ENCODE data around the gene CTNS.

DNA sequence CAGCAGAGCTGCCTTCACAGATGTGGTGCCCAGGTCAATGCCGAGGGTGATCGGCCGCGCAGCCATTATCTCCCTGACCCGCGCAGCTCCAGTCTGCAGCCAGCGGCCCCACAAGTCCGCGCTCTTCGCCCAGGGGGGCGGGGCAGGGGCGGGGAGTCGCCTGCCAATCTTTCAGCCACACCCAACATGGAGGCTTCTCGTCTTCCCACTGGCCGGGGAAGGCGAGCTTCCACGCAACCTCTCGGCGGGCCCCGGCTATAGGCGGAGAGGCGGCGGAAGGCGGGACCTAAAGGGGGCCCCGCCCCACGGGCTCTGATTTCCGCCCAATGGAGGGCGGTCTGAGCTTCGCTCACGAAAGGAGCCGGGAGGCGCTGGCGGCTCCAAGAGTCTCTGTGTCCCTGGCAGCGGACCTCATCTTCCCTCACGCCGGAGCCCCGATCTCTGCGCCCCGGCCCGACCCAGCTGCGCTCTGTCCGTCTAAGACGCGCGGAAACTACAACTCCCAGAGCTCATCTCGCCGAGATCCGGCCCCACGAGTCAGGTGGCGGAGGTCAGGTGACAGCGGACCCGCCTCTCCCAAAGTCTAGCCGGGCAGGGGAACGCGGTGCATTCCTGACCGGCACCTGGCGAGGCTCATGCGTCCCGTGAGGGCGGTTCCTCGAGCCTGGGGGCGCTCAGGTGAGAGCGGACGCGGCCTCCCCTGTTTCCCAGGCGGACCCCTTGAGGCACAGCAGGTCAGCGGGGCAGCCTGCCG, at the start of gene CTNS, which contains the start of gene SHPK:
- TF ChIP-seq, protein P1, sequence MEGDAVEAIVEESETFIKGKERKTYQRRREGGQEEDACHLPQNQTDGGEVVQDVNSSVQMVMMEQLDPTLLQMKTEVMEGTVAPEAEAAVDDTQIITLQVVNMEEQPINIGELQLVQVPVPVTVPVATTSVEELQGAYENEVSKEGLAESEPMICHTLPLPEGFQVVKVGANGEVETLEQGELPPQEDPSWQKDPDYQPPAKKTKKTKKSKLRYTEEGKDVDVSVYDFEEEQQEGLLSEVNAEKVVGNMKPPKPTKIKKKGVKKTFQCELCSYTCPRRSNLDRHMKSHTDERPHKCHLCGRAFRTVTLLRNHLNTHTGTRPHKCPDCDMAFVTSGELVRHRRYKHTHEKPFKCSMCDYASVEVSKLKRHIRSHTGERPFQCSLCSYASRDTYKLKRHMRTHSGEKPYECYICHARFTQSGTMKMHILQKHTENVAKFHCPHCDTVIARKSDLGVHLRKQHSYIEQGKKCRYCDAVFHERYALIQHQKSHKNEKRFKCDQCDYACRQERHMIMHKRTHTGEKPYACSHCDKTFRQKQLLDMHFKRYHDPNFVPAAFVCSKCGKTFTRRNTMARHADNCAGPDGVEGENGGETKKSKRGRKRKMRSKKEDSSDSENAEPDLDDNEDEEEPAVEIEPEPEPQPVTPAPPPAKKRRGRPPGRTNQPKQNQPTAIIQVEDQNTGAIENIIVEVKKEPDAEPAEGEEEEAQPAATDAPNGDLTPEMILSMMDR (IDR thresholded peaks at IDR 0.05), result peak in 1 of 6 experiments; percentile 28
- peak; percentile 85 to 86 for TF ChIP-seq POLR2AphosphoS5 (IDR thresholded peaks at IDR 0.05)
- peak in 3 of 4 donors; percentile 48 to 72 (median 66) for TF ChIP-seq POLR2A (IDR thresholded peaks at IDR 0.05)
